Activated naive CD8-positive, alpha-beta T cell treated with anti-CD3 and anti-CD28 coated beads, Interleukin-2, amount 10 ng/mL, durations not matched to agents 7 days and 5 days (primary cell): ENCODE data around the gene FAM13B. TPM values are rescaled to one million over a fixed set of nuclear protein-coding genes. Genes with fewer than 3 reads are reported as not detected.

Experiments
- ATAC-seq: fragments of 150-1000 bp; cut with Tn5 transposase; one replicate; pipeline ENCODE4 v1.10.0; 2021; ENCODE audit warnings: low read depth, moderate library complexity
- POLR2A ChIA-PET: fragments of 350-600 bp; sonication (Branson Sonifier 250); formaldehyde crosslinking; loops from one replicate; lab custom pipeline; 2021; ENCODE audit warnings: antibody characterized with exemption; lab: Charles Lee
- DNase-seq: peaks from one replicate; pipeline ENCODE4 v3.0.0; 2021
- H3K27ac Mint-ChIP-seq: one replicate; pipeline ENCODE4 v1.8.0; 2022; ENCODE audit warnings: mild to moderate bottlenecking, mixed read lengths
- H3K27me3 Mint-ChIP-seq: one replicate; pipeline ENCODE4 v1.8.0; 2022; ENCODE audit warnings: mild to moderate bottlenecking, moderate library complexity, mixed read lengths
- H3K36me3 Mint-ChIP-seq: one replicate; pipeline ENCODE4 v1.8.0; 2021; ENCODE audit warnings: mild to moderate bottlenecking, mixed read lengths
- H3K4me1 Mint-ChIP-seq: one replicate; pipeline ENCODE4 v1.8.0; 2021; ENCODE audit warnings: mixed read lengths
- H3K4me3 Mint-ChIP-seq: one replicate; pipeline ENCODE4 v1.8.0; 2022; ENCODE audit warnings: mild to moderate bottlenecking, moderate library complexity, mixed read lengths
- H3K9me3 Mint-ChIP-seq: one replicate; pipeline ENCODE4 v1.8.0; 2021; ENCODE audit warnings: mixed read lengths
- total RNA-seq, 2 experiments: library from RNA; stranded (reverse); gene quantifications; one replicate each; pipeline ENCODE4 v1.2.3, GENCODE V29; 2021

The FAM13B gene
- total RNA-seq, 2 experiments from 2014 or later, result 44.8 to 48.7 TPM

DNA sequence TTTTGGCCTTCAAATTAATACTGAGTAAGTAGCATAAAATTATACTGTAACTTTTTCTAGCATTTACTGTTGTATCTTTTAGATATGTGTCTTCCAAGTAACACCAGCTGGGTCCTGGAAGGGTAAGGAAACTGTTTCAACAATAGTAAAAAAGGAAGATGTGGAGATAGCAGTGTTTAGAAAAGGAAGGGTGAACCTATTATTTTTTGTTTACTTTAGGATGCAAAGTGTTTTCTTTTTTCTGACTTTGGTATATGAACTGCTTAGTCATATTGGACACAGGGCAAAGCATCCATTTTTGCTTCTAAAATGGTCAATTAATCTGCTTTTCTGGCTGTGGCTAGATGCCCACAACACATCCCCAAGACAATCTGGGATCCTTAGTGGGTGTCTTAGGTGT is 138.3 kb downstream of the FAM13B start:
- Mint-ChIP-seq H3K9me3 (no peaks in the 10 kb centered on the region), H3K4me3 (no peak overlapping the region), H3K4me1 (peaks cover 6% of the 10 kb centered on the region), H3K27me3 (peaks cover 2% of the 10 kb centered on the region), H3K27ac (no peak overlapping the region), H3K36me3 (no peaks in the 10 kb centered on the region)
- DNase-seq (no peak), ATAC-seq (no peak)
- POLR2A ChIA-PET, result no interaction called here

DNA sequence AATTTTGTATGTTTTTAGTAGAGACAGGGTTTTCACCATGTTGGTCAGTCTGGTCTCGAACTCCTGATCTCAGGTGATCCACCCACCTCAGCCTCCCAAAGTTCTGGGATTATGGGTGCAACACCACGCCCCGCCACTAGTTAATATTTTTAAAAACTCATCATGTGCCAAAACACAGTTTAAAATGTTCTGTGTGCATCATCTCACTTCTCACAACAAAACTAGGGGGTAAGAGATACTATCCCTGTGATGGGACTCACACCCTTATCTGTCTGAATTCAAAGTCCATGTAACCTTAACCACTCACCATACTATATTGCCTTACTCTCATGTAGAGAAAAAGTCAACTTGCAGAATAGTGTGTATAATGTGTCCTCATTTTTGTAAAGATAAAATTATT is 141.0 kb downstream of the FAM13B start:
- ATAC-seq, result no peak

DNA sequence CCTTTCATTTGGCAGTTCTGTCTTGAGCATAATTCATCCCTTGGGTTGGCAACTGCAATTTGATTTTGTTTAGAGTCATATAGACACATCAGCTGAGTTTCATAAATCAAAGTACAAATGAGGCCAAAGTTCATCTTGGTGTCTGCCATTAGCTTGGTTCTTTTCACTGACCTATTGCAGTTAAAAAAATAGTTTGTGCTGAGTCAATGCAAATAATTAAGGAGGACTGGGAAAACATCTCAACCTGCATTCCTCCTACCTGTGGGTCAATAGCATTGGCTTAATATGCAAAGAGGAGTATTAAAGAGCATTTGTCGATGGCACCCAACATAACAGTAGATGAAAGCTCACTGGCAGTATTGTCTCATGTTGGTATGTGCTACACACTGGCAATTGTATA is 142.0 kb downstream of the FAM13B start:
- no peaks in the 10 kb centered on the region for H3K9me3 Mint-ChIP-seq
- peaks cover 3% of the 10 kb centered on the region for H3K27me3 Mint-ChIP-seq
- POLR2A ChIA-PET, result interaction anchor here (1.1 kb wide), 1 partner anchor 136 kb away, joined by 4 read pairs; the partner anchor contains the start of gene HNRNPA0
- no peaks in the 10 kb centered on the region for H3K36me3 Mint-ChIP-seq
- no peak overlapping the region for H3K4me3 Mint-ChIP-seq
- DNase-seq (no peak), ATAC-seq (no peak)
- H3K27ac Mint-ChIP-seq, result no peak overlapping the region
- H3K4me1 Mint-ChIP-seq, result peaks cover 16% of the 10 kb centered on the region

More for the DNA sequence above, 141.0 kb downstream of the FAM13B start:
- no peak overlapping the region for H3K4me3 Mint-ChIP-seq
- no peaks in the 10 kb centered on the region for H3K27me3 Mint-ChIP-seq
- H3K27ac Mint-ChIP-seq, result no peak overlapping the region
- H3K4me1 Mint-ChIP-seq, result peaks cover 13% of the 10 kb centered on the region
- H3K9me3 Mint-ChIP-seq, result no peaks in the 10 kb centered on the region
- no peak for DNase-seq
- POLR2A ChIA-PET, result no interaction called here
- H3K36me3 Mint-ChIP-seq, result no peaks in the 10 kb centered on the region

GRCh38 chr5:137888863-137889759 is 143.8 kb downstream of the FAM13B start, which contains the start of gene PKD2L2:
TSS of gene PKD2L2 (plus strand) at chr5:137889457. CDS start at chr5:137889492, 35 bp downstream.
- DNase-seq (peak; percentile 87), ATAC-seq (peak; percentile 99)
- Mint-ChIP-seq H3K4me1 (peaks cover 16% of the 10 kb centered on the region), H3K4me3 (peak within 1 kb of the TSS; percentile 82), H3K27ac (peak within 1 kb of the TSS; percentile 89), H3K9me3 (no peaks in the 10 kb centered on the region), H3K36me3 (no peaks in the 10 kb centered on the region), H3K27me3 (peaks cover 3% of the 10 kb centered on the region)
- POLR2A ChIA-PET, result interaction anchor here (0.8 to 2.0 kb wide), 8 partner anchors 9 to 141 kb away, joined by 3 to 11 read pairs (median 7); partner anchors contain the start of gene HNRNPA0

DNA sequence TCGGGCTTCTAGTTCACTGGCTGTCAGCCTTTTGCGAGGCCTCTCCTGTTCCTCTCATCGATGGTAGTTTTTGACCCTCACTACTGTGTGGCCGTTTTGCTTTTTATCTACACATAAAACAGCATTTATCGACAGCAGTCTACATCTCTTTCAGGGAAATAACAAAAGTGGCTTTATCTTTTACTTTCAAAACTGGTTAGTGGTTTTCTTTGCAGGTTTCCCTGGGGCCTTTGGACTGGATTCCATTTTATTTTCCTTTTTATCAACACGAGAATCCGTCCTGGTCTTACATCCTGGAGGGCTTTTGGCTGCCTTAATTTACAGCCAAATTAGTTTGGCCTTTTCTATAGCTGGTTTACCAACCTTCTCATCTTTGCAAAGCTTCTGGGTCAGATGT is 144.4 kb downstream of the FAM13B start:
- no peak for DNase-seq
- peak overlapping the region; percentile 89 for H3K27ac Mint-ChIP-seq
- ATAC-seq, result no peak
- H3K4me1 Mint-ChIP-seq, result peaks cover 16% of the 10 kb centered on the region
- H3K27me3 Mint-ChIP-seq, result peaks cover 3% of the 10 kb centered on the region
- H3K4me3 Mint-ChIP-seq, result peak overlapping the region; percentile 82
- POLR2A ChIA-PET, result interaction anchor here (1.2 to 2.0 kb wide), 4 partner anchors 9 to 135 kb away, joined by 3 to 11 read pairs (median 8); partner anchors contain the start of gene HNRNPA0
- no peaks in the 10 kb centered on the region for H3K9me3 Mint-ChIP-seq
- no peaks in the 10 kb centered on the region for H3K36me3 Mint-ChIP-seq

Other genes starting within 250 kb of the FAM13B start
- not detected for gene MYOT, start 165.2 kb downstream of the FAM13B start, total RNA-seq
- not detected for gene PKD2L2, start 143.6 kb downstream of the FAM13B start, total RNA-seq
- gene WNT8A, start 51.0 kb upstream of the FAM13B start, total RNA-seq, result not detected
- gene NME5, start 106.3 kb upstream of the FAM13B start, total RNA-seq, result not detected
- 10 to 100 TPM; 75.5 to 76.8 TPM for gene BRD8, start 145.6 kb upstream of the FAM13B start, total RNA-seq
- gene KIF20A, start 146.0 kb upstream of the FAM13B start, total RNA-seq, result 10 to 100 TPM; 51.0 to 52.4 TPM
- 10 to 100 TPM; 33.0 to 34.4 TPM for gene CDC23, start 180.2 kb upstream of the FAM13B start, total RNA-seq
- not detected for gene GFRA3, start 241.5 kb upstream of the FAM13B start, total RNA-seq